ENCODE measurements around the gene NKD1. TPM values are rescaled to one million over a fixed set of nuclear protein-coding genes. Genes with fewer than 3 reads are reported as not detected.

The NKD1 gene
- total RNA-seq, 1 experiment from 2014 or later, result 0.44 TPM

GRCh38 chr16:50598256-50598894 lies 50.2 kb downstream of the NKD1 start:
- Histone ChIP-seq H3K79me2 (ENCODE audit: low read depth) (no peaks in the 10 kb centered on the region), H3K27me3 (ENCODE audit: insufficient read depth, low read depth) (no peaks in the 10 kb centered on the region), H3K36me3 (ENCODE audit: low read depth) (no peaks in the 10 kb centered on the region), H3K4me3 (no peak overlapping the region), H3K9me2 (ENCODE audit: insufficient read depth) (no peaks in the 10 kb centered on the region), H3K9me3 (ENCODE audit: insufficient read depth, low read depth) (no peaks in the 10 kb centered on the region), H3K27ac (no peak overlapping the region), H4K20me1 (ENCODE audit: insufficient read depth) (no peaks in the 10 kb centered on the region), H3K4me1 (replicated peaks; ENCODE audit: insufficient read depth) (no peaks in the 10 kb centered on the region), H3F3A (ENCODE audit: insufficient read depth, low read depth) (no peaks in the 10 kb centered on the region), H2AFZ (no peak overlapping the region), H3K4me2 (no peak overlapping the region)
- intact Hi-C loops (cut with micrococcal nuclease; ENCODE audit: unreplicated experiment), result no loop called here
- DNase-seq, result no peak
- TF ChIP-seq CTCF (conservative IDR thresholded peaks at IDR 0.05) (no peak), EZH2 (IDR thresholded peaks at IDR 0.05; ENCODE audit: low read depth) (no peak)
- POLR2A ChIA-PET (ENCODE audit: unreplicated experiment), result no interaction called here
- BruUV-seq (replicated peaks), result no TSS peak
- CTCF ChIA-PET, result no interaction called here

- H3K4me1 ChIP-seq (replicated peaks; ENCODE audit: insufficient read depth), result no peaks in the 10 kb centered on the region
- H3K27me3 ChIP-seq (ENCODE audit: insufficient read depth, low read depth), result no peaks in the 10 kb centered on the region
- DNase-seq, result no peak
- H3K4me3 ChIP-seq, result no peak overlapping the region
- no peaks in the 10 kb centered on the region for H3K9me3 ChIP-seq (ENCODE audit: insufficient read depth, low read depth)
- intact Hi-C loops (cut with micrococcal nuclease; ENCODE audit: unreplicated experiment), result no loop called here
- H3K79me2 ChIP-seq (ENCODE audit: low read depth), result no peaks in the 10 kb centered on the region
- no peaks in the 10 kb centered on the region for H3F3A ChIP-seq (ENCODE audit: insufficient read depth, low read depth)
- no TSS peak for BruUV-seq (replicated peaks)
- ChIA-PET POLR2A (ENCODE audit: unreplicated experiment) (no interaction called here), CTCF (no interaction called here)
- H3K27ac ChIP-seq, result no peak overlapping the region
- H2AFZ ChIP-seq, result no peak overlapping the region
- H3K4me2 ChIP-seq, result no peak overlapping the region
- no peaks in the 10 kb centered on the region for H4K20me1 ChIP-seq (ENCODE audit: insufficient read depth)
- TF ChIP-seq EZH2 (IDR thresholded peaks at IDR 0.05; ENCODE audit: low read depth), result no peak
- TF ChIP-seq CTCF (conservative IDR thresholded peaks at IDR 0.05), result no peak
- H3K36me3 ChIP-seq (ENCODE audit: low read depth), result no peaks in the 10 kb centered on the region
- no peaks in the 10 kb centered on the region for H3K9me2 ChIP-seq (ENCODE audit: insufficient read depth)
These were observed 50.8 kb downstream of the NKD1 start for GRCh38 chr16:50598936-50599361.

- ChIA-PET CTCF (no interaction called here), POLR2A (ENCODE audit: unreplicated experiment) (no interaction called here)
- Histone ChIP-seq H3K4me3 (no peak overlapping the region), H3K4me2 (no peak overlapping the region), H3K9me2 (ENCODE audit: insufficient read depth) (no peaks in the 10 kb centered on the region), H3K27ac (no peak overlapping the region), H4K20me1 (ENCODE audit: insufficient read depth) (no peaks in the 10 kb centered on the region), H3K79me2 (ENCODE audit: low read depth) (no peaks in the 10 kb centered on the region), H2AFZ (no peak overlapping the region), H3F3A (ENCODE audit: insufficient read depth, low read depth) (no peaks in the 10 kb centered on the region), H3K9me3 (ENCODE audit: insufficient read depth, low read depth) (no peaks in the 10 kb centered on the region), H3K27me3 (ENCODE audit: insufficient read depth, low read depth) (no peaks in the 10 kb centered on the region), H3K4me1 (replicated peaks; ENCODE audit: insufficient read depth) (no peaks in the 10 kb centered on the region), H3K36me3 (ENCODE audit: low read depth) (no peaks in the 10 kb centered on the region)
- DNase-seq, result no peak
- TF ChIP-seq CTCF (conservative IDR thresholded peaks at IDR 0.05), result no peak
- no peak for TF ChIP-seq EZH2 (IDR thresholded peaks at IDR 0.05; ENCODE audit: low read depth)
- BruUV-seq (replicated peaks), result no TSS peak
- intact Hi-C loops (cut with micrococcal nuclease; ENCODE audit: unreplicated experiment), result no loop called here
These were observed 51.3 kb downstream of the NKD1 start for GRCh38 chr16:50599494-50599893.
